PC-3 (cell line): ENCODE measurements around the gene PGP. TPM values are rescaled to one million over a fixed set of nuclear protein-coding genes. Genes with fewer than 3 reads are reported as not detected.

Experiments
- ATAC-seq: fragments of 200-7000 bp; cut with Tn5 transposase; 2 replicates; pipeline ENCODE4 v1.9.1; 2020; ENCODE audit warnings: mild to moderate bottlenecking, moderate library complexity
- BruUV-seq: library from RNA; stranded (reverse); fragments of 400-500 nt; replicated peaks from 2 replicates; lab custom pipeline; 2021; lab: Mats Ljungman, UMichigan
- CTCF ChIA-PET: fragments of 300-600 bp; sonication (Branson Sonifier 250); formaldehyde crosslinking; loops from one replicate; lab custom pipeline; 2022; ENCODE audit warnings: antibody characterized with exemption; lab: Charles Lee
- POLR2A ChIA-PET: fragments of 300-600 bp; sonication (Branson Sonifier 250); formaldehyde crosslinking; loops from one replicate; lab custom pipeline; 2022; ENCODE audit warnings: antibody characterized with exemption; ENCODE audit not compliant: unreplicated experiment; lab: Charles Lee
- DNase-seq: peaks from one replicate; pipeline ENCODE4 v3.0.0-alpha.2; 2015
- H2AFZ ChIP-seq: fragments of 300-600 bp; sonication (generic); 2 replicates; pipeline ENCODE4 v1.6.0; 2016; ENCODE audit warnings: antibody characterized with exemption, low read length
- H3F3A ChIP-seq: fragments of 300-600 bp; sonication (generic); one replicate; pipeline ENCODE4 v1.6.0; 2017; ENCODE audit warnings: antibody characterized with exemption, low read length, control low read depth, mild to moderate bottlenecking; ENCODE audit not compliant: unreplicated experiment
- H3K27ac ChIP-seq: fragments of 300-600 bp; sonication (generic); 2 replicates; pipeline ENCODE4 v1.5.1; 2016; ENCODE audit warnings: mild to moderate bottlenecking, low read length
- H3K27me3 ChIP-seq: fragments of 300-600 bp; sonication (generic); 2 replicates; pipeline ENCODE4 v1.6.1; 2016; ENCODE audit warnings: low read length, mixed read lengths
- H3K36me3 ChIP-seq: fragments of 300-600 bp; sonication (generic); 2 replicates; pipeline ENCODE4 v1.6.1; 2016; ENCODE audit warnings: low read depth, mixed run types, low read length, mixed read lengths
- H3K4me1 ChIP-seq: fragments of 300-600 bp; sonication (generic); 2 replicates; pipeline ENCODE4 v1.5.1; 2016; ENCODE audit warnings: low read length; ENCODE audit not compliant: insufficient read depth
- H3K4me2 ChIP-seq: fragments of 300-600 bp; sonication (generic); 2 replicates; pipeline ENCODE4 v1.6.0; 2016; ENCODE audit warnings: low read length
- H3K4me3 ChIP-seq: fragments of 300-600 bp; sonication (generic); 2 replicates; pipeline ENCODE4 v1.5.1; 2016; ENCODE audit warnings: mild to moderate bottlenecking, low read length, mixed read lengths
- H3K79me2 ChIP-seq: fragments of 300-600 bp; sonication (generic); 2 replicates; pipeline ENCODE4 v1.6.1; 2017; ENCODE audit warnings: low read length, mixed read lengths
- H3K9ac ChIP-seq: fragments of 300-600 bp; sonication (generic); 2 replicates; pipeline ENCODE4 v1.6.0; 2016; ENCODE audit warnings: mild to moderate bottlenecking, low read length
- H3K9me2 ChIP-seq: fragments of 300-600 bp; sonication (generic); replicated peaks from 2 replicates; pipeline ENCODE4 v1.6.1; 2016; ENCODE audit warnings: mixed run types, low read length, mixed read lengths
- H3K9me3 ChIP-seq: fragments of 300-600 bp; sonication (generic); 2 replicates; pipeline ENCODE4 v1.6.1; 2016; ENCODE audit warnings: low read length, mixed read lengths
- H4K20me1 ChIP-seq: fragments of 300-600 bp; sonication (generic); 2 replicates; pipeline ENCODE4 v1.6.1; 2016; ENCODE audit warnings: low read length, mixed read lengths
- CTCF ChIP-seq: fragments of 300-600 bp; sonication (generic); conservative IDR thresholded peaks from 2 replicates; pipeline ENCODE4 v1.5.1; 2017; ENCODE audit warnings: antibody characterized with exemption, low read depth, mild to moderate bottlenecking, low read length
- EZH2 ChIP-seq: fragments of 300-600 bp; sonication (generic); IDR thresholded peaks from one replicate; pipeline ENCODE4 v1.6.1; 2017; ENCODE audit warnings: antibody characterized with exemption, mild to moderate bottlenecking, low read length; ENCODE audit not compliant: unreplicated experiment
- EZH2phosphoT487 ChIP-seq: fragments of 300-600 bp; sonication (generic); IDR thresholded peaks from 2 replicates; pipeline ENCODE4 v1.6.1; 2018; ENCODE audit warnings: mild to moderate bottlenecking, antibody characterized with exemption, low read length, borderline replicate concordance
- intact Hi-C: fragments of 100-400 bp; cut with micrococcal nuclease; formaldehyde crosslinking; loops from 2 replicates; pipeline ENCODE4 v1.9.0; 2023
- total RNA-seq: library from RNA; depleted of rRNA; stranded (reverse); fragments of >200 nt; gene quantifications from 2 replicates; pipeline ENCODE4 v1.2.3, GENCODE V29; 2014

Gene PGP
- total RNA-seq, 1 experiment from 2014 or later, result 46.0 TPM

GRCh38 chr16:2194166-2194834 lies 20.3 kb downstream of the PGP start:
- Histone ChIP-seq H3K27ac (no peak overlapping the region), H2AFZ (no peak overlapping the region), H3K4me2 (no peak overlapping the region; the same call in 1 of the 2 replicates), H3K9ac (no peak overlapping the region), H3K4me3 (no peak overlapping the region), H3K9me3 (no peaks in the 10 kb centered on the region), H4K20me1 (no peaks in the 10 kb centered on the region), H3F3A (no peaks in the 10 kb centered on the region), H3K79me2 (no peaks in the 10 kb centered on the region), H3K27me3 (no peaks in the 10 kb centered on the region), H3K36me3 (no peaks in the 10 kb centered on the region), H3K4me1 (peaks cover 12% of the 10 kb centered on the region; the same call in 1 of the 2 replicates), H3K9me2 (no peaks in the 10 kb centered on the region)
- POLR2A ChIA-PET, result interaction anchor here (0.5 kb wide), 1 partner anchor 57 kb away, joined by 8 read pairs; the partner anchor contains the start of gene ECI1
- CTCF ChIA-PET, result interaction anchor here (0.5 to 1.4 kb wide), 5 partner anchors 32 to 72 kb away, joined by 3 to 18 read pairs (median 3); partner anchors contain the start of gene ECI1
- BruUV-seq, result no TSS peak
- peak; percentile 56 for DNase-seq
- TF ChIP-seq EZH2phosphoT487, result no peak
- peak; percentile 11; the same call in 1 of the 2 replicates for ATAC-seq
- intact Hi-C loops, result no loop called here

GRCh38 chr16:2191446-2191706 lies 23.3 kb downstream of the PGP start:
- BruUV-seq, result no TSS peak

GRCh38 chr16:2190659-2191445 lies 23.8 kb downstream of the PGP start:
- no peak for DNase-seq
- no peaks in the 10 kb centered on the region for H3F3A ChIP-seq
- H3K27ac ChIP-seq, result no peak overlapping the region
- H3K9me2 ChIP-seq, result no peaks in the 10 kb centered on the region
- H3K9ac ChIP-seq, result no peak overlapping the region
- peaks cover 12% of the 10 kb centered on the region; the same call in 1 of the 2 replicates for H3K4me1 ChIP-seq
- H3K4me3 ChIP-seq, result no peak overlapping the region
- no peak overlapping the region for H2AFZ ChIP-seq
- ATAC-seq, result no peak
- intact Hi-C loops, result no loop called here
- ChIA-PET POLR2A (no interaction called here), CTCF (no interaction called here)
- H3K4me2 ChIP-seq, result no peak overlapping the region
- no peaks in the 10 kb centered on the region for H3K36me3 ChIP-seq
- no peaks in the 10 kb centered on the region for H4K20me1 ChIP-seq
- H3K9me3 ChIP-seq, result no peaks in the 10 kb centered on the region
- TF ChIP-seq CTCF (no peak), EZH2phosphoT487 (no peak), EZH2 (no peak)
- no peaks in the 10 kb centered on the region for H3K27me3 ChIP-seq
- BruUV-seq, result no TSS peak
- no peaks in the 10 kb centered on the region for H3K79me2 ChIP-seq

More at GRCh38 chr16:2191446-2191706, 23.3 kb downstream of the PGP start:
- no peaks in the 10 kb centered on the region for H3K9me2 ChIP-seq
- no peak overlapping the region for H3K4me3 ChIP-seq
- ATAC-seq, result no peak
- POLR2A ChIA-PET, result no interaction called here
- no peaks in the 10 kb centered on the region for H4K20me1 ChIP-seq
- no peaks in the 10 kb centered on the region for H3K9me3 ChIP-seq
- H3K36me3 ChIP-seq, result no peaks in the 10 kb centered on the region
- H3F3A ChIP-seq, result no peaks in the 10 kb centered on the region
- no peaks in the 10 kb centered on the region for H3K79me2 ChIP-seq
- no peaks in the 10 kb centered on the region for H3K27me3 ChIP-seq
- H3K4me2 ChIP-seq, result no peak overlapping the region
- CTCF ChIA-PET, result no interaction called here
- no peak overlapping the region for H3K27ac ChIP-seq
- intact Hi-C loops, result no loop called here
- H3K4me1 ChIP-seq, result peaks cover 12% of the 10 kb centered on the region; the same call in 1 of the 2 replicates
- DNase-seq, result no peak
- no peak overlapping the region for H2AFZ ChIP-seq
- TF ChIP-seq EZH2 (no peak), CTCF (no peak), EZH2phosphoT487 (no peak)
- H3K9ac ChIP-seq, result no peak overlapping the region
